COR-L47 (cell line): ENCODE results near the gene SLIT1.

Source experiments
- DNase-seq: peaks from one replicate; lab custom pipeline; 2025; lab: John Stamatoyannopoulos, UW

Gene SLIT1

GRCh38 chr10:97185326-97186058 is at the start of gene SLIT1:
SLIT1 (minus strand) TSS chr10:97185959; CDS start chr10:97185674, 285 bp downstream.
- DNase-seq, result no peak

DNA sequence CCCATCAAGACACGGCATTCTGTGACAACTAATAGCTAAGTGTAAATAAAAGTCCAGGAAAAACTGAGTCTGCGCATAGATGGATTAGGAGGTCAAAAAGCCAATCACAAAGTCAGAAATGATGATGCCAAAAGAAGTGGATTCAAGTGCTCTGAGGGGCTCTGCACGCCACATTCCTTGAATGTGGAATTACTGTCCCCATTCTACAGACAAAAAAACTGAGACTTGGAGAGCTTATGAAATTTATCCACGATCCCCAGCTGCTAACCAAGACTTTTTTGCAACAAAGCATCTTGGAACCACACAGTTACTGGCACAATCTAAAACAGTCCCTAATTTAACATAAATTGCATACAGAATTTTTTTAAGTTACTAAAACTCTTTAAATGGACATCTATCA is 49.6 kb upstream of the SLIT1 start:
- no peak for DNase-seq

- peak; percentile 5 for DNase-seq
Observed at GRCh38 chr10:97234400-97234799, 48.6 kb upstream of the SLIT1 start.

GRCh38 chr10:97230146-97230545 is 44.4 kb upstream of the SLIT1 start:
- no peak for DNase-seq

- no peak for DNase-seq
Observed at GRCh38 chr10:97229322-97230015, 43.7 kb upstream of the SLIT1 start.

- DNase-seq, result no peak
Observed at GRCh38 chr10:97228775-97229157, 43.0 kb upstream of the SLIT1 start.

DNA sequence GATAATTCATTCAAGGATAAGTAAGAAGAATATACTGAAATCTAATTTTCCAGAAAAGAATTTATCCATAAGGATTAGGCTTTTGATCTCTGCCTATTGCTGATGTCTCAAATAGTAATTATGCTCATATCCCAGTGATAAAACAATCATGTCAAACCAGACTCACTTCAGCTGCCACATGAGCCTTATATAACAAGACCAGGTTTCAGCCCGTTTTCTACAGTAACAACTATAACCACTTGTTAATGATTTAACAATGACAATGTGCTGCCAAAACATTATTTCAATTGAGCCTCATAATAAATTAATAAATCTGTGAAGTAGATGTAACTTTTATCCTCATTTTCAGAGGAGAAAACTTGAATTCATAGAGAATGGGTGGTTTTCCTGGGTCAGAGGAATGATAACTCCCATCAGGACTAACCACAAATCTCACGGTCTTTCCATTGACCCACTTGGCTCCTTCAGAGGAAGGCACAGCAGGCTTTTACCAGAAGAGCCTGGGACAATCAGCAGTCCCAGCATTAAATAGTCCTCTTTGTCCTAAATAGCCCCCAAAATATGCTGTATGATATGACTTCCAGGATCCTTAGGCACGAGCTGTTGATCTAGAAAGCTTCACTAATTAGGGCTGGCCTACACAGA is 42.5 kb upstream of the SLIT1 start:
- DNase-seq, result no peak

- no peak for DNase-seq
Observed at GRCh38 chr10:97226398-97226797, 40.6 kb upstream of the SLIT1 start.

GRCh38 chr10:97224483-97225435 is 39.0 kb upstream of the SLIT1 start:
- no peak for DNase-seq

- DNase-seq, result peak; percentile 9
Observed at GRCh38 chr10:97222326-97222961, 36.7 kb upstream of the SLIT1 start.

- no peak for DNase-seq
Observed at GRCh38 chr10:97220355-97220754, 34.6 kb upstream of the SLIT1 start.

GRCh38 chr10:97217299-97217698 is 31.5 kb upstream of the SLIT1 start:
- DNase-seq, result no peak

DNA sequence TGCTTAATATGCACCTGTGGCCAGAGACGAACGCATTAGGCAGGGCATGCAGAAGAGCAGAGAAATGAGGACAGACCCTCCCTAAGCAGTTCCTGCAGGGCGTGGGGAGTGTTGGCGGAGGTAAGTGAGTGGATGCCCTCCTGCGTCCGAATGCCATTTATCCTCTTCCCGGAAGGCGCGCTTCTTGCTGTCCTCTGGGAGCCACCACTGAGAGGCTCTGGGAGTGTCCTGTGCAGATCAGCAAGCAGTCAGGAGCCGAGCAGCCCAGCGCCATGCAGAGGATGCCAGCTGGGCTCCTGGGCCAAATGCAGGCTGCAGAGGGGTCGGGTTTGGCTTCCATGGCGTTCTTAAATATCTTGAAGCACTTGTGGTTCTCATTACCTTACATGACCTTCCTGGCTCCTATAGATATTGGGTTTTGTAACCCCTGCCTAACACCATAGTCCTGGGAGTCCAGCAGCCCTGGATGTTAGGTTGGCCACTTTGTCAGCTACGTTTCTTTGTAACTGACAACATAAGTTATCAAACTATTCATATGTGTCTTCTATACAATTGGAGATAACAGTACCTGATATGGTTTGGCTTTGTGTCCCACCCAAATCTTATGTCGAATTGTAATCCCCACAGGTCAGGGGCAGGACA is 30.0 kb upstream of the SLIT1 start:
- no peak for DNase-seq

GRCh38 chr10:97213431-97213830 is 27.7 kb upstream of the SLIT1 start:
- DNase-seq, result no peak

GRCh38 chr10:97211229-97211628 is 25.5 kb upstream of the SLIT1 start:
- DNase-seq, result no peak

GRCh38 chr10:97210543-97210960 is 24.8 kb upstream of the SLIT1 start:
- DNase-seq, result peak; percentile 21

DNA sequence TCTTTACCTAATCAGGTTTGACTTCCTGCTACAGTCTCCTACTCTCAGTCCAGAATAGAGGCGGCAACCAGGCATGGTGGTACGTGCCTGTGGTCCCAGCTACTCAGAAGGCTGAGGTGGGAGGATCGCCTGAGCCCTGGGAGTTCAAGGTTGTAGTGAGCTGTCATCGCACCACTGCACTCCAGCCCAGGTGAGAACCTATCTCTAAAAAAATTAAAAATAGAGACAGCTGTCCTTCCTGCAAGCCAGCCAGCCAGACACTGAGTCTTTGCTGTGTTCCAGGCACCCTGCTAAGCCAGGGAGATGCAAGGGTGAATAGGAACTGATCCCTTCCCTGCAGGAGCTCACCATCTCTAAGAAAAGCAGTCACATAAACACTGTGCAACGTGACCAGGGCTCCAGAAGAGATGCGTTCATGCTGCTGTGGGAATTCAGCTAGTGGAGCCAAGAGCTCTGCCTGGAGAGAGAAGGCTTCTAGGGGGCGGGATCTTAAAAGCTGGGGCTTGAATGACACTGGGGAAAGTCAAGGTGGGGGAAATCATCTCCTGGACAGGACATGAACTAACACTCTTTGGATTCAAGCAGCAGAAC is 22.1 kb upstream of the SLIT1 start:
- peak; percentile 26 for DNase-seq

GRCh38 chr10:97207131-97207530 is 21.4 kb upstream of the SLIT1 start:
- DNase-seq, result no peak

- DNase-seq, result no peak
Observed at GRCh38 chr10:97204826-97205679, 19.3 kb upstream of the SLIT1 start.

GRCh38 chr10:97203220-97203619 is 17.5 kb upstream of the SLIT1 start:
- DNase-seq, result no peak
